ENCODE measurements around the gene TNFRSF14. TPM values are rescaled to one million over a fixed set of nuclear protein-coding genes. Genes with fewer than 3 reads are reported as not detected.

Gene TNFRSF14
- total RNA-seq, 2 donors from 2014 or later: 25.9 to 58.3 TPM

DNA sequence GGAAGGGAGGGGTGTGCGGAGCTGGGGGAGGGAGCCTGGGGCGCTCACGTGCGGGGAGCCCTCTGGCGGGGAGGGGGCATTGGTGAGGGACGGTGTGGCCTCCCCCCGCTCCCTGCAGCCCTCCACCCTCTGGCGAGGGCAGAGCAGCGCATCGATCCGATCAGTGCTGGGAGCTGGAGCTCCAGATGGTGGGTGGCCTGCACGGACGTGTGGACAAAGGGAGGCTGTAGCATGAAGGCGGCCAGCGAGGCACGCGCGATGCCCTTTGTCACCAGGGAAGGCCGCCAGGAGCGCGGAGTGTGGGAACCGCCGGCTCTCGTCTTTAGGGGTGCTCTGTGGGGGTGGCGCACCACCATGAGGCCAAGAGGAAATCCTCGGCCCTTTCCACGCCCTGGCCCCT is 20.7 kb upstream of the TNFRSF14 start:
- Histone ChIP-seq H3K36me3 (replicated peaks in 1 of 2; ENCODE audit: insufficient read depth in 1 of 2, low read depth in 2 of 2) (no peaks in the 10 kb centered on the region), H3K4me1 (peaks cover 12% of the 10 kb centered on the region), H3K27ac (no peak overlapping the region), H3K27me3 (no peaks in the 10 kb centered on the region), H3K4me3 (no peak overlapping the region), H3K9me3 (no peaks in the 10 kb centered on the region)
- intact Hi-C loops (cut with DNase I): loop anchor here (5.0 to 10.0 kb wide), 2 partner anchors 49 to 118 kb away; partner anchors contain the start of gene PRXL2B
- no peak for ATAC-seq
- no peak for DNase-seq
- WGBS, 2 donors: 32 to 40% methylated on average over 6 to 23 of the region's 27 CpGs
- no peak for TF ChIP-seq POLR2A (IDR thresholded peaks at IDR 0.05)

DNA sequence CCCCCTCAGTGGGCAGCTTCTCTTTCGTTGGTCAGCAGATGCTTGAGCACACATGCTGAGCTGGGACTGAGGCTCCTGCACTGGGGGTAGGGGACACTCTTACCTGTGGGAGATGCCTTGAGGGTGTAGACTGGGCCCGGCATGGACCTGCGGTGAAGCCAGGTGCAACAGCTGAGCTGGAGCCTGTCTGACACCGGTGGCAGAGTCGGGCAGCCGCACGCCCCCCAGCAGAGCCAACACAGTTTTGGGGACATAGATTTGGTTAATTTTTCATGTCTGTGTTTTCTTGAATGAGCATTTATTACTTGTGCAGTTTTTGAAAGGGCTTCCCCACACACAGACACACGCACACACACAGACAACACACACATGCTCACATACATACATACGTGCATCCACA is 20.2 kb upstream of the TNFRSF14 start:
- H3K4me3 ChIP-seq: no peak overlapping the region
- ATAC-seq (no peak), DNase-seq (no peak)
- H3K4me1 ChIP-seq: peaks cover 7% of the 10 kb centered on the region
- H3K36me3 ChIP-seq (replicated peaks in 1 of 2; ENCODE audit: insufficient read depth in 1 of 2, low read depth in 2 of 2): no peaks in the 10 kb centered on the region
- no peak for TF ChIP-seq POLR2A (IDR thresholded peaks at IDR 0.05)
- TF ChIP-seq, protein P1, sequence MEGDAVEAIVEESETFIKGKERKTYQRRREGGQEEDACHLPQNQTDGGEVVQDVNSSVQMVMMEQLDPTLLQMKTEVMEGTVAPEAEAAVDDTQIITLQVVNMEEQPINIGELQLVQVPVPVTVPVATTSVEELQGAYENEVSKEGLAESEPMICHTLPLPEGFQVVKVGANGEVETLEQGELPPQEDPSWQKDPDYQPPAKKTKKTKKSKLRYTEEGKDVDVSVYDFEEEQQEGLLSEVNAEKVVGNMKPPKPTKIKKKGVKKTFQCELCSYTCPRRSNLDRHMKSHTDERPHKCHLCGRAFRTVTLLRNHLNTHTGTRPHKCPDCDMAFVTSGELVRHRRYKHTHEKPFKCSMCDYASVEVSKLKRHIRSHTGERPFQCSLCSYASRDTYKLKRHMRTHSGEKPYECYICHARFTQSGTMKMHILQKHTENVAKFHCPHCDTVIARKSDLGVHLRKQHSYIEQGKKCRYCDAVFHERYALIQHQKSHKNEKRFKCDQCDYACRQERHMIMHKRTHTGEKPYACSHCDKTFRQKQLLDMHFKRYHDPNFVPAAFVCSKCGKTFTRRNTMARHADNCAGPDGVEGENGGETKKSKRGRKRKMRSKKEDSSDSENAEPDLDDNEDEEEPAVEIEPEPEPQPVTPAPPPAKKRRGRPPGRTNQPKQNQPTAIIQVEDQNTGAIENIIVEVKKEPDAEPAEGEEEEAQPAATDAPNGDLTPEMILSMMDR (IDR thresholded peaks at IDR 0.05): no peak
- intact Hi-C loops (cut with DNase I): loop anchor here (5.0 to 10.0 kb wide), 2 partner anchors 49 to 119 kb away; partner anchors contain the start of gene PRXL2B
- no peak overlapping the region for H3K27ac ChIP-seq
- no peaks in the 10 kb centered on the region for H3K9me3 ChIP-seq
- peaks cover 0 to 2% of the 10 kb centered on the region in 2 donors for H3K27me3 ChIP-seq
- WGBS, 2 donors: 81 to 85% methylated on average over 6 to 9 of the region's 9 CpGs

DNA sequence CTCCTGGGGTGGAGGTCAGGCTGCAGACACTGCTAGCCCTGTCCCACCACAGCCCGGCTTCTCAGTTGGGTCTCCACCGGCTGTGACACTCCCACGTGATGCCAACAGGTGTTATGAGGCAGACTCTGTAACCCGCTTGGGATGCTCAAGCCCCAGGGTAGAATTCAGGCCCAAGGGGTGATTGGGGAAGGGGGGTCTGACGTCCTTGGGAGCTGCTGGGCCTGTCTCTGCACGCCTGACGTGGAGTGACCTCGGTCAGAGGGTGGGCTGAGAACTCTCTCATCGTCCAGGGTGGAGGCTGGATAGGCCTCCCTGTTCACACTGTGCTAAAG is 18.4 kb upstream of the TNFRSF14 start:
- no peak overlapping the region for H3K27ac ChIP-seq
- TF ChIP-seq, protein P1 (IDR thresholded peaks at IDR 0.05): no peak
- TF ChIP-seq POLR2A (IDR thresholded peaks at IDR 0.05): no peak
- ATAC-seq: no peak
- WGBS, 2 donors: 79% methylated on average over 9 of the region's 9 CpGs; no CpG with 5 or more reads in 1 of the 2 donors
- H3K4me3 ChIP-seq: no peak overlapping the region
- no peaks in the 10 kb centered on the region for H3K36me3 ChIP-seq (replicated peaks in 1 of 2; ENCODE audit: insufficient read depth in 1 of 2, low read depth in 2 of 2)
- no peaks in the 10 kb centered on the region for H3K4me1 ChIP-seq
- no peaks in the 10 kb centered on the region for H3K9me3 ChIP-seq
- intact Hi-C loops (cut with DNase I): loop anchor here (5.0 to 10.0 kb wide), 2 partner anchors 47 to 120 kb away; partner anchors contain the start of gene PRXL2B
- no peak for DNase-seq
- peaks cover 0 to 4% of the 10 kb centered on the region in 2 donors for H3K27me3 ChIP-seq

DNA sequence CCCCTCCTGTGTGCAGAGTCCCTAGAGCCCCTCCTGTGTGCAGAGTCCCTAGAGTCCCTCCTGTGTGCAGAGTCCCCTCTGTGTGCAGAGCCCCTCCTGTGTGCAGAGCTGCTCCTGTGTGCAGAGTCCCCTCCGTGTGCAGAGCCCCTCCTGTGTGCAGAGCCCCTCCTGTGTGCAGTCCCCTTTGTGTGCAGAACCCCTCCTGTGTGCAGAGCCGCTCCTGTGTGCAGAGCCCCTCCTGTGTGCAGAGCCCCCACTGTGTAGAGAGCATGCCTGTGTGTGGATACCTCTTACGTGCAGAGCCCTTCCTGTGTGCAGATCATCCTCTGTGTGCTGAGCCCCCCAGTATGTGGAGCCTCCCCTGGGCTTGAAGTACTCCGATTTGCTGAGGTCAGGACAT is 17.8 kb upstream of the TNFRSF14 start:
- H3K36me3 ChIP-seq (replicated peaks in 1 of 2; ENCODE audit: insufficient read depth in 1 of 2, low read depth in 2 of 2): no peaks in the 10 kb centered on the region
- TF ChIP-seq, protein P1 (IDR thresholded peaks at IDR 0.05): no peak
- no peak for TF ChIP-seq POLR2A (IDR thresholded peaks at IDR 0.05)
- no peak overlapping the region for H3K4me3 ChIP-seq
- peaks cover 0 to 4% of the 10 kb centered on the region in 2 donors for H3K27me3 ChIP-seq
- no peak overlapping the region for H3K27ac ChIP-seq
- intact Hi-C loops (cut with DNase I): loop anchor here (5.0 to 10.0 kb wide), 2 partner anchors 46 to 121 kb away; partner anchors contain the start of gene PRXL2B
- ATAC-seq (no peak), DNase-seq (no peak)
- H3K9me3 ChIP-seq: no peaks in the 10 kb centered on the region
- H3K4me1 ChIP-seq: no peaks in the 10 kb centered on the region
- 78 to 86% methylated on average over 3 to 4 of the region's 4 CpGs for WGBS, 2 donors

DNA sequence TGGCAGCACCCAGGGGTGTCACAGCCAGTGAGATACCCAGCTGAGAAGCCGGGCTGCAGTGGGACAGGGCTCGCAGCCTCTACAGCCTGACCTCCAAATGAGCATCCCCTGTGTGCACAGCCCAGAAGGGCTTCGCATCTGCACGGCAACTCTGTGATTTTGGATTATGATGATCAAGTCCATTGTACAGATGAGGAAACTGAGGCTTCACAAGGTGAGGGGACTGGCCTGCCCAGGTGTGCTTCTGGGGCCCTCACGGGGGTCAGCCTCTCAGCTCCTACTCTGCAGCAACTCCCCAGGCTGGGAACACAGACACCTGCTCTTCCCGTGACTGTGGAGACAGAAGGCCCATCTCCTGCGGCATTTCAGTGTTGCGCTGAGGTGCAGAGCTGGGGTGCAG is 17.3 kb upstream of the TNFRSF14 start:
- Histone ChIP-seq H3K27ac (no peak overlapping the region), H3K4me1 (no peaks in the 10 kb centered on the region), H3K9me3 (no peaks in the 10 kb centered on the region), H3K4me3 (no peak overlapping the region), H3K27me3 (peaks cover 0 to 4% of the 10 kb centered on the region in 2 donors), H3K36me3 (replicated peaks in 1 of 2; ENCODE audit: insufficient read depth in 1 of 2, low read depth in 2 of 2) (no peaks in the 10 kb centered on the region)
- intact Hi-C loops (cut with DNase I): loop anchor here (5.0 to 10.0 kb wide), 2 partner anchors 46 to 122 kb away; partner anchors contain the start of gene PRXL2B
- no peak for DNase-seq
- ATAC-seq: no peak
- TF ChIP-seq POLR2A (IDR thresholded peaks at IDR 0.05): no peak
- TF ChIP-seq, protein P1 (IDR thresholded peaks at IDR 0.05): no peak
- WGBS, 2 donors: 76 to 89% methylated on average over 2 to 8 of the region's 8 CpGs

Measured in body of pancreas (tissue), 4 donors.